GM23338 (cell line): ENCODE results near the gene TMEM273. TPM values are rescaled to one million over a fixed set of nuclear protein-coding genes. Genes with fewer than 3 reads are reported as not detected.

Experiments
- ATAC-seq: fragments of 200-7000 bp; cut with Tn5 transposase; 3 replicates; pipeline ENCODE4 v1.9.1; 2020
- DNase-seq: peaks from one replicate; pipeline ENCODE4 v3.0.0-alpha.2; 2015; ENCODE audit warnings: low spot score
- H2AFZ ChIP-seq: fragments of 200-600 bp; sonication (generic); 2 replicates; pipeline ENCODE4 v1.8.0; 2016; ENCODE audit warnings: antibody characterized with exemption, mild to moderate bottlenecking, moderate library complexity
- H3F3A ChIP-seq: fragments of 200-600 bp; sonication (generic); replicated peaks from 2 replicates; pipeline ENCODE4 v1.8.0; 2017; ENCODE audit warnings: antibody characterized with exemption, mixed run types, low read depth
- H3K27ac ChIP-seq: fragments of 200-600 bp; sonication (generic); 2 replicates; pipeline ENCODE4 v1.6.1; 2016; ENCODE audit warnings: low read depth
- H3K27me3 ChIP-seq: fragments of 200-600 bp; sonication (generic); 2 replicates; pipeline ENCODE4 v1.8.0; 2016; ENCODE audit warnings: mild to moderate bottlenecking, mixed run types, moderate library complexity; ENCODE audit not compliant: insufficient read depth
- H3K36me3 ChIP-seq: fragments of 200-600 bp; sonication (generic); 2 replicates; pipeline ENCODE4 v1.8.0; 2016; ENCODE audit warnings: mild to moderate bottlenecking; ENCODE audit not compliant: insufficient read depth
- H3K4me1 ChIP-seq: fragments of 200-600 bp; sonication (generic); 2 replicates; pipeline ENCODE4 v1.8.0; 2016; ENCODE audit warnings: mild to moderate bottlenecking, moderate library complexity; ENCODE audit not compliant: insufficient read depth
- H3K4me2 ChIP-seq: fragments of 200-600 bp; sonication (generic); 2 replicates; pipeline ENCODE4 v1.7.1; 2017; ENCODE audit warnings: mixed run types
- H3K4me3 ChIP-seq: fragments of 200-600 bp; sonication (generic); 2 replicates; pipeline ENCODE4 v1.6.1; 2016; ENCODE audit warnings: mixed run types
- H3K79me2 ChIP-seq: fragments of 200-600 bp; sonication (generic); replicated peaks from 2 replicates; pipeline ENCODE4 v1.8.0; 2017; ENCODE audit warnings: mild to moderate bottlenecking; ENCODE audit not compliant: insufficient read depth
- H3K9me2 ChIP-seq: fragments of 200-600 bp; sonication (generic); 2 replicates; pipeline ENCODE4 v1.8.0; 2017; ENCODE audit not compliant: insufficient read depth
- H4K20me1 ChIP-seq: fragments of 200-600 bp; sonication (generic); replicated peaks from 2 replicates; pipeline ENCODE4 v1.8.0; 2017; ENCODE audit warnings: mild to moderate bottlenecking; ENCODE audit not compliant: insufficient read depth
- H3K27ac Mint-ChIP-seq: 2 replicates; pipeline ENCODE4 v1.8.0; 2020; ENCODE audit warnings: inconsistent platforms, mild to moderate bottlenecking, moderate library complexity, mixed read lengths
- H3K27me3 Mint-ChIP-seq: 3 replicates; pipeline ENCODE4 v1.8.0; 2022; ENCODE audit warnings: low read depth, mild to moderate bottlenecking, moderate library complexity, mixed read lengths, inconsistent platforms; ENCODE audit not compliant: insufficient read depth, poor library complexity
- H3K36me3 Mint-ChIP-seq: 3 replicates; pipeline ENCODE4 v1.8.0; 2021; ENCODE audit warnings: low read depth, mild to moderate bottlenecking, inconsistent platforms, moderate library complexity, mixed read lengths
- H3K4me1 Mint-ChIP-seq: 3 replicates; pipeline ENCODE4 v1.8.0; 2020; ENCODE audit warnings: mild to moderate bottlenecking, inconsistent platforms, mixed read lengths
- H3K4me3 Mint-ChIP-seq: 3 replicates; pipeline ENCODE4 v1.8.0; 2021; ENCODE audit warnings: moderate library complexity, mild to moderate bottlenecking, inconsistent platforms, mixed read lengths
- H3K9me3 Mint-ChIP-seq: 3 replicates; pipeline ENCODE4 v1.8.0; 2020; ENCODE audit warnings: moderate library complexity, mild to moderate bottlenecking, inconsistent platforms, mixed read lengths
- CREB1 ChIP-seq: fragments of 250-450 bp; sonication (Bioruptor Pico); IDR thresholded peaks from 2 replicates; pipeline ENCODE4 v1.5.0; 2020; ENCODE audit warnings: low read depth, mild to moderate bottlenecking, moderate library complexity
- CTCF ChIP-seq, 2 experiments: fragments of 200-600 bp in 1 of 2; sonication (generic) in 1 of 2; conservative IDR thresholded peaks; 2 replicates each; pipeline versions ENCODE4 v1.5.1 to v1.6.1; 2016 to 2017; ENCODE audit warnings: antibody characterized with exemption in 2 of 2, low read depth in 2 of 2, mild to moderate bottlenecking in 2 of 2, moderate library complexity in 1 of 2
- ETS1 ChIP-seq: IDR thresholded peaks from 2 replicates; pipeline ENCODE4 v1.6.1; 2016; ENCODE audit warnings: antibody characterized with exemption
- EZH2 ChIP-seq: fragments of 200-600 bp; sonication (generic); IDR thresholded peaks from one replicate; pipeline ENCODE4 v1.8.0; 2017; ENCODE audit warnings: antibody characterized with exemption, mild to moderate bottlenecking, low read depth; ENCODE audit not compliant: unreplicated experiment
- EZH2phosphoT487 ChIP-seq: fragments of 200-600 bp; sonication (generic); IDR thresholded peaks from one replicate; pipeline ENCODE4 v1.8.1; 2018; ENCODE audit warnings: antibody characterized with exemption; ENCODE audit not compliant: unreplicated experiment
- JUNB ChIP-seq: IDR thresholded peaks from one replicate; pipeline ENCODE4 v1.6.1; 2016; ENCODE audit warnings: antibody characterized with exemption; ENCODE audit not compliant: unreplicated experiment
- NANOG ChIP-seq: IDR thresholded peaks from 2 replicates; pipeline ENCODE4 v1.6.1; 2016; ENCODE audit warnings: antibody characterized with exemption, borderline replicate concordance
- POLR2AphosphoS5 ChIP-seq: IDR thresholded peaks from 2 replicates; pipeline ENCODE4 v1.6.1; 2016; ENCODE audit warnings: antibody characterized with exemption, low read depth
- REST ChIP-seq: IDR thresholded peaks from one replicate; pipeline ENCODE4 v1.6.1; 2018; ENCODE audit warnings: antibody characterized with exemption; ENCODE audit not compliant: unreplicated experiment
- STAT1 ChIP-seq: IDR thresholded peaks from one replicate; pipeline ENCODE4 v1.6.1; 2016; ENCODE audit warnings: antibody characterized with exemption; ENCODE audit not compliant: unreplicated experiment
- ZNF114 ChIP-seq: fragments of 250-450 bp; sonication (Bioruptor Pico); IDR thresholded peaks from 2 replicates; pipeline ENCODE4 v1.5.0; 2020; ENCODE audit warnings: mild to moderate bottlenecking, moderate library complexity
- ZNF331 ChIP-seq: fragments of 250-450 bp; sonication (Bioruptor Pico); IDR thresholded peaks from 2 replicates; pipeline ENCODE4 v1.5.0; 2020; ENCODE audit warnings: low read depth, mild to moderate bottlenecking, moderate library complexity
- polyA plus RNA-seq: library from polyadenylated mRNA; unstranded; fragments of >200 nt; fragmentation: Nextera tagmentation; extraction: Ambion mirVana; gene quantifications from 2 replicates; pipeline ENCODE4 v1.2.1, GENCODE V29; 2016
- total RNA-seq: library from RNA; depleted of rRNA; stranded (reverse); fragments of >200 nt; shearing (Covaris generic); gene quantifications from 2 replicates; pipeline ENCODE4 v1.2.3, GENCODE V29; 2014
- TF ChIP-seq, protein P1 (sequence below): fragments of 250-450 bp; sonication (Bioruptor Pico); IDR thresholded peaks from 2 replicates; pipeline ENCODE4 v1.5.0; 2020; ENCODE audit warnings: mild to moderate bottlenecking, moderate library complexity

The TMEM273 gene
- total and polyA plus RNA-seq, 2 experiments from 2014 or later = not detected

GRCh38 chr10:49180444-49180860 lies 7.7 kb downstream of the TMEM273 start:
- Histone ChIP-seq H3K9me2 (no peaks in the 10 kb centered on the region), H2AFZ (no peak overlapping the region), H3K4me1 (no peaks in the 10 kb centered on the region), H3K79me2 (no peaks in the 10 kb centered on the region), H4K20me1 (no peaks in the 10 kb centered on the region), H3K4me2 (no peak overlapping the region), H3F3A (no peaks in the 10 kb centered on the region), H3K4me3 (no peak overlapping the region), H3K36me3 (no peaks in the 10 kb centered on the region), H3K27me3 (no peaks in the 10 kb centered on the region), H3K27ac (no peak overlapping the region)
- TF ChIP-seq CREB1 (CRISPR knock-in tag) = no peak
- no peak for TF ChIP-seq ETS1
- no peak for TF ChIP-seq POLR2AphosphoS5
- TF ChIP-seq CTCF (conservative IDR thresholded peaks at IDR 0.05; ENCODE audit: low read depth in 2 of 2) = no peak
- no peak for TF ChIP-seq JUNB
- TF ChIP-seq REST = no peak
- no peak for TF ChIP-seq NANOG
- TF ChIP-seq, protein P1, sequence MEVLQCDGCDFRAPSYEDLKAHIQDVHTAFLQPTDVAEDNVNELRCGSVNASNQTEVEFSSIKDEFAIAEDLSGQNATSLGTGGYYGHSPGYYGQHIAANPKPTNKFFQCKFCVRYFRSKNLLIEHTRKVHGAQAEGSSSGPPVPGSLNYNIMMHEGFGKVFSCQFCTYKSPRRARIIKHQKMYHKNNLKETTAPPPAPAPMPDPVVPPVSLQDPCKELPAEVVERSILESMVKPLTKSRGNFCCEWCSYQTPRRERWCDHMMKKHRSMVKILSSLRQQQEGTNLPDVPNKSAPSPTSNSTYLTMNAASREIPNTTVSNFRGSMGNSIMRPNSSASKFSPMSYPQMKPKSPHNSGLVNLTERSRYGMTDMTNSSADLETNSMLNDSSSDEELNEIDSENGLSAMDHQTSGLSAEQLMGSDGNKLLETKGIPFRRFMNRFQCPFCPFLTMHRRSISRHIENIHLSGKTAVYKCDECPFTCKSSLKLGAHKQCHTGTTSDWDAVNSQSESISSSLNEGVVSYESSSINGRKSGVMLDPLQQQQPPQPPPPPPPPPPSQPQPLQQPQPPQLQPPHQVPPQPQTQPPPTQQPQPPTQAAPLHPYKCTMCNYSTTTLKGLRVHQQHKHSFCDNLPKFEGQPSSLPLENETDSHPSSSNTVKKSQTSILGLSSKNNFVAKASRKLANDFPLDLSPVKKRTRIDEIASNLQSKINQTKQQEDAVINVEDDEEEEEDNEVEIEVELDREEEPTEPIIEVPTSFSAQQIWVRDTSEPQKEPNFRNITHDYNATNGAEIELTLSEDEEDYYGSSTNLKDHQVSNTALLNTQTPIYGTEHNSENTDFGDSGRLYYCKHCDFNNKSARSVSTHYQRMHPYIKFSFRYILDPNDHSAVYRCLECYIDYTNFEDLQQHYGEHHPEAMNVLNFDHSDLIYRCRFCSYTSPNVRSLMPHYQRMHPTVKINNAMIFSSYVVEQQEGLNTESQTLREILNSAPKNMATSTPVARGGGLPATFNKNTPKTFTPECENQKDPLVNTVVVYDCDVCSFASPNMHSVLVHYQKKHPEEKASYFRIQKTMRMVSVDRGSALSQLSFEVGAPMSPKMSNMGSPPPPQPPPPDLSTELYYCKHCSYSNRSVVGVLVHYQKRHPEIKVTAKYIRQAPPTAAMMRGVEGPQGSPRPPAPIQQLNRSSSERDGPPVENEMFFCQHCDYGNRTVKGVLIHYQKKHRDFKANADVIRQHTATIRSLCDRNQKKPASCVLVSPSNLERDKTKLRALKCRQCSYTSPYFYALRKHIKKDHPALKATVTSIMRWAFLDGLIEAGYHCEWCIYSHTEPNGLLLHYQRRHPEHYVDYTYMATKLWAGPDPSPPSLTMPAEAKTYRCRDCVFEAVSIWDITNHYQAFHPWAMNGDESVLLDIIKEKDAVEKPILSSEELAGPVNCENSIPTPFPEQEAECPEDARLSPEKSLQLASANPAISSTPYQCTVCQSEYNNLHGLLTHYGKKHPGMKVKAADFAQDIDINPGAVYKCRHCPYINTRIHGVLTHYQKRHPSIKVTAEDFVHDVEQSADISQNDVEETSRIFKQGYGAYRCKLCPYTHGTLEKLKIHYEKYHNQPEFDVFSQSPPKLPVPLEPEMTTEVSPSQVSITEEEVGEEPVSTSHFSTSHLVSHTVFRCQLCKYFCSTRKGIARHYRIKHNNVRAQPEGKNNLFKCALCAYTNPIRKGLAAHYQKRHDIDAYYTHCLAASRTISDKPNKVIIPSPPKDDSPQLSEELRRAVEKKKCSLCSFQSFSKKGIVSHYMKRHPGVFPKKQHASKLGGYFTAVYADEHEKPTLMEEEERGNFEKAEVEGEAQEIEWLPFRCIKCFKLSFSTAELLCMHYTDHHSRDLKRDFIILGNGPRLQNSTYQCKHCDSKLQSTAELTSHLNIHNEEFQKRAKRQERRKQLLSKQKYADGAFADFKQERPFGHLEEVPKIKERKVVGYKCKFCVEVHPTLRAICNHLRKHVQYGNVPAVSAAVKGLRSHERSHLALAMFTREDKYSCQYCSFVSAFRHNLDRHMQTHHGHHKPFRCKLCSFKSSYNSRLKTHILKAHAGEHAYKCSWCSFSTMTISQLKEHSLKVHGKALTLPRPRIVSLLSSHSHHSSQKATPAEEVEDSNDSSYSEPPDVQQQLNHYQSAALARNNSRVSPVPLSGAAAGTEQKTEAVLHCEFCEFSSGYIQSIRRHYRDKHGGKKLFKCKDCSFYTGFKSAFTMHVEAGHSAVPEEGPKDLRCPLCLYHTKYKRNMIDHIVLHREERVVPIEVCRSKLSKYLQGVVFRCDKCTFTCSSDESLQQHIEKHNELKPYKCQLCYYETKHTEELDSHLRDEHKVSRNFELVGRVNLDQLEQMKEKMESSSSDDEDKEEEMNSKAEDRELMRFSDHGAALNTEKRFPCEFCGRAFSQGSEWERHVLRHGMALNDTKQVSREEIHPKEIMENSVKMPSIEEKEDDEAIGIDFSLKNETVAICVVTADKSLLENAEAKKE (CRISPR knock-in tag) = no peak
- no peak for TF ChIP-seq EZH2phosphoT487
- TF ChIP-seq EZH2 = no peak
- TF ChIP-seq ZNF331 (CRISPR knock-in tag) = no peak
- TF ChIP-seq STAT1 = no peak
- no peak for TF ChIP-seq ZNF114
- H3K4me3 Mint-ChIP-seq = no peak overlapping the region
- H3K4me1 Mint-ChIP-seq = peaks cover 7% of the 10 kb centered on the region; the same call in 2 of the 3 replicates
- no peak overlapping the region for H3K27ac Mint-ChIP-seq
- H3K27me3 Mint-ChIP-seq = no peaks in the 10 kb centered on the region
- ATAC-seq (no peak), DNase-seq (no peak)
- H3K36me3 Mint-ChIP-seq = no peaks in the 10 kb centered on the region
- H3K9me3 Mint-ChIP-seq = no peaks in the 10 kb centered on the region
